ENCODE data around the gene SAFB. TPM values are rescaled to one million over a fixed set of nuclear protein-coding genes. Genes with fewer than 3 reads are reported as not detected.

SAFB gene
- 100 to 1,000 TPM; 130 to 153 TPM for total RNA-seq
- polyA plus RNA-seq (2013, experiment 1 of 2): 105 TPM
- 88.3 TPM for polyA plus RNA-seq (2013, experiment 2 of 2)
- long read RNA-seq, experiment 1, partial matches to known transcripts: 10 of 18 reads
- long read RNA-seq, experiment 1, other reads (novel, unspliced or antisense): 8 of 18 reads
- long read RNA-seq, experiment 2, transcript SAFB-211 (21 exons, 3,014 nt): major isoform, 116 of 357 reads
- long read RNA-seq, experiment 2, transcript SAFB-205 (21 exons, 2,842 nt): minor isoform, 88 of 357 reads
- long read RNA-seq, experiment 2, transcript SAFB-201 (21 exons, 3,042 nt): minor isoform, 24 of 357 reads
- long read RNA-seq, experiment 2, partial matches to known transcripts: 30 of 357 reads
- long read RNA-seq, experiment 2, other reads (novel, unspliced or antisense): 97 of 357 reads
- long read RNA-seq, experiment 3, transcript SAFB-205 (21 exons, 2,842 nt): minor isoform, 295 of 1,232 reads
- long read RNA-seq, experiment 3, transcript SAFB-211 (21 exons, 3,014 nt): major isoform, 448 of 1,232 reads
- long read RNA-seq, experiment 3, transcript SAFB-201 (21 exons, 3,042 nt): minor isoform, 120 of 1,232 reads
- long read RNA-seq, experiment 3, partial matches to known transcripts: 61 of 1,232 reads
- long read RNA-seq, experiment 3, other reads (novel, unspliced or antisense): 308 of 1,232 reads
- long read RNA-seq, experiment 4, transcript SAFB-205 (21 exons, 2,842 nt): minor isoform, 7 of 64 reads
- long read RNA-seq, experiment 4, transcript SAFB-211 (21 exons, 3,014 nt): major isoform, 11 of 64 reads
- long read RNA-seq, experiment 4, partial matches to known transcripts: 34 of 64 reads
- long read RNA-seq, experiment 4, other reads (novel, unspliced or antisense): 12 of 64 reads

DNA sequence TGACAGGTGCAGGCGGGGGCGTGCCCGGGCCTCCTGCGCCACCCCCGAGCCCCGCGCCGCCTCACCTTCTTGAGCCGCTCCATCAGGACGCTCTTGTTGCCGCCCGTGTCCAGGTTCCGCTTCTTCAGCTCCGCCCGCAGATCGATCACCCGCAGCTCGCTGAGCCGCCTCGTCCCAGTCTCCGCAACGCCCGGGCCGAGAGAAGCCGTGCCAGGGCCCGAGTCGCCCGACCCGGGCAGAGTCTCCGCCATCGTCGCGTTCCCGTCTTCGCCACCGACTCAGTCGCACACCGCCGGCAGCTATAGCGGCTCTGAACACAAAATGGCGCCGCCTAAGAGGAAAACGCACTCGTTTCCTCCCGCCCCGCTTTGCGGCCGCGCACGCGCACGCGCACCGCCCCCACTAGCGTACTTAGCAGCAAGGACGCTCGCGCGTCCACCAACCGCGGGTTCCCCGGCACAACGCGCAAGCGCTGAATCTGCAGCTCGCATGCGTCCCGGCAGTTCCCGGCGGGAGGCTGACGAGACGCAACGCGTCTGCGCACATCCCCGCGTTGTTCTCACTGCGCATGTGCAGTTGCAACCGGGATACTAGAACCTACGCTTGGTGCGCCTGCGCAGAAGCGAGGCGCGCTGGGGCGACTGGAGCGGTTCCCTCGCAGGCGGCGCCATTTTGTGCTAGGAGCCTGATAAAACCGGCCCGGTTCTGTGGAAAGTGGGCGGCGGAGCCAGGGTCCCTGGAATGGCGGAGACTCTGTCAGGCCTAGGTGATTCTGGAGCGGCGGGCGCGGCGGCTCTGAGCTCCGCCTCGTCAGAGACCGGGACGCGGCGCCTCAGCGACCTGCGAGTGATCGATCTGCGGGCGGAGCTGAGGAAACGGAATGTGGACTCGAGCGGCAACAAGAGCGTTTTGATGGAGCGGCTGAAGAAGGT is at the start of gene SAFB, which contains the start of gene SAFB2:
Gene SAFB (plus strand): TSS at position 619 of the 932 bp plus-strand sequence. CDS start 123 bp downstream, at position 742.
Gene SAFB2 (minus strand): TSS at position 312 of the 932 bp plus-strand sequence. CDS start 61 bp downstream, at position 251.
- H3K9me3 ChIP-seq (ENCODE audit: control insufficient read depth, low read length): no peaks in the 10 kb centered on the region
- peaks cover 57% of the 10 kb centered on the region for H3K36me3 Mint-ChIP-seq (ENCODE audit: low read depth)
- H3K27ac Mint-ChIP-seq: peak within 1 kb of the TSS; percentile 100
- peaks cover 61% of the 10 kb centered on the region for H3K36me3 ChIP-seq (ENCODE audit: control insufficient read depth, insufficient read depth, low read length)
- peak within 1 kb of the TSS; percentile 97 for H3K9ac ChIP-seq (ENCODE audit: extremely low read depth, low read length, poor library complexity, severe bottlenecking)
- H3K4me1 ChIP-seq (ENCODE audit: control insufficient read depth, insufficient read depth, low read length): peaks cover 10% of the 10 kb centered on the region
- peak; percentile 99 for DNase-seq
- no peaks in the 10 kb centered on the region for H3K27me3 ChIP-seq (ENCODE audit: control insufficient read depth, insufficient read depth, low read length, poor library complexity, severe bottlenecking)
- TF ChIP-seq, protein P1, sequence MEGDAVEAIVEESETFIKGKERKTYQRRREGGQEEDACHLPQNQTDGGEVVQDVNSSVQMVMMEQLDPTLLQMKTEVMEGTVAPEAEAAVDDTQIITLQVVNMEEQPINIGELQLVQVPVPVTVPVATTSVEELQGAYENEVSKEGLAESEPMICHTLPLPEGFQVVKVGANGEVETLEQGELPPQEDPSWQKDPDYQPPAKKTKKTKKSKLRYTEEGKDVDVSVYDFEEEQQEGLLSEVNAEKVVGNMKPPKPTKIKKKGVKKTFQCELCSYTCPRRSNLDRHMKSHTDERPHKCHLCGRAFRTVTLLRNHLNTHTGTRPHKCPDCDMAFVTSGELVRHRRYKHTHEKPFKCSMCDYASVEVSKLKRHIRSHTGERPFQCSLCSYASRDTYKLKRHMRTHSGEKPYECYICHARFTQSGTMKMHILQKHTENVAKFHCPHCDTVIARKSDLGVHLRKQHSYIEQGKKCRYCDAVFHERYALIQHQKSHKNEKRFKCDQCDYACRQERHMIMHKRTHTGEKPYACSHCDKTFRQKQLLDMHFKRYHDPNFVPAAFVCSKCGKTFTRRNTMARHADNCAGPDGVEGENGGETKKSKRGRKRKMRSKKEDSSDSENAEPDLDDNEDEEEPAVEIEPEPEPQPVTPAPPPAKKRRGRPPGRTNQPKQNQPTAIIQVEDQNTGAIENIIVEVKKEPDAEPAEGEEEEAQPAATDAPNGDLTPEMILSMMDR (conservative IDR thresholded peaks at IDR 0.05): no peak
- WGBS, 2 experiments (ENCODE audit: insufficient coverage in 1 of 2, insufficient read length in 1 of 2): 0% methylated on average over 53 to 116 of the region's 116 CpGs
- peak within 1 kb of the TSS; percentile 87 for H3K4me3 ChIP-seq (ENCODE audit: low read length)
- peaks cover 2% of the 10 kb centered on the region for H3K27me3 Mint-ChIP-seq (ENCODE audit: insufficient read depth)
- H3K4me1 Mint-ChIP-seq: peaks cover 37% of the 10 kb centered on the region
- peak within 1 kb of the TSS; percentile 91 for H3K27ac ChIP-seq (ENCODE audit: low read depth, low read length)
- H3K4me3 Mint-ChIP-seq: peak within 1 kb of the TSS; percentile 100
- no peaks in the 10 kb centered on the region for H3K9me3 Mint-ChIP-seq

GRCh38 chr19:5575590-5575989 is 47.3 kb upstream of the SAFB start:
- Mint-ChIP-seq H3K4me1 (peaks cover 10% of the 10 kb centered on the region), H3K9me3 (no peaks in the 10 kb centered on the region), H3K27me3 (ENCODE audit: insufficient read depth) (peaks cover 7% of the 10 kb centered on the region), H3K27ac (no peak overlapping the region), H3K36me3 (ENCODE audit: low read depth) (peaks cover 2% of the 10 kb centered on the region), H3K4me3 (no peak overlapping the region)
- H3K4me1 ChIP-seq (ENCODE audit: control insufficient read depth, insufficient read depth, low read length): no peaks in the 10 kb centered on the region
- H3K36me3 ChIP-seq (ENCODE audit: control insufficient read depth, insufficient read depth, low read length): no peaks in the 10 kb centered on the region
- H3K9me3 ChIP-seq (ENCODE audit: control insufficient read depth, low read length): no peaks in the 10 kb centered on the region
- H3K4me3 ChIP-seq (ENCODE audit: low read length): no peak overlapping the region
- 84 to 90% methylated on average over 4 to 6 of the region's 6 CpGs for WGBS, 2 experiments (ENCODE audit: insufficient coverage in 1 of 2, insufficient read length in 1 of 2)
- TF ChIP-seq, protein P1 (conservative IDR thresholded peaks at IDR 0.05): no peak
- no peak for DNase-seq
- H3K9ac ChIP-seq (ENCODE audit: extremely low read depth, low read length, poor library complexity, severe bottlenecking): no peak overlapping the region
- H3K27ac ChIP-seq (ENCODE audit: low read depth, low read length): peak overlapping the region; percentile 63
- H3K27me3 ChIP-seq (ENCODE audit: control insufficient read depth, insufficient read depth, low read length, poor library complexity, severe bottlenecking): no peaks in the 10 kb centered on the region
